ENCODE results near the gene GPR32. TPM values are rescaled to one million over a fixed set of nuclear protein-coding genes. Genes with fewer than 3 reads are reported as not detected.

Gene GPR32
- polyA plus RNA-seq, 1 donor from 2014 or later = not detected

GRCh38 chr19:50721441-50722137 lies 48.7 kb upstream of the GPR32 start:
- Histone ChIP-seq H3K36me3 (ENCODE audit: insufficient read depth, low read length) (no peaks in the 10 kb centered on the region), H3K27me3 (ENCODE audit: insufficient read depth, low read depth, low read length) (no peaks in the 10 kb centered on the region), H3F3A (ENCODE audit: insufficient read depth, low read length, poor library complexity, severe bottlenecking) (peaks cover 3% of the 10 kb centered on the region), H3K9me3 (ENCODE audit: low read length) (no peaks in the 10 kb centered on the region), H3K9ac (ENCODE audit: low read length) (no peak overlapping the region), H2AFZ (ENCODE audit: low read depth, low read length) (no peak overlapping the region), H3K4me2 (ENCODE audit: low read length) (no peak overlapping the region), H4K20me1 (ENCODE audit: insufficient read depth) (no peaks in the 10 kb centered on the region), H3K79me2 (replicated peaks; ENCODE audit: insufficient read depth, low read length) (peaks cover 3% of the 10 kb centered on the region), H3K4me3 (ENCODE audit: low read length) (no peak overlapping the region), H3K27ac (ENCODE audit: low read length) (no peak overlapping the region), H3K9me2 (ENCODE audit: insufficient read depth, low read length) (no peaks in the 10 kb centered on the region)
- TF ChIP-seq POLR2AphosphoS5 (IDR thresholded peaks at IDR 0.05) = no peak
- no peak for TF ChIP-seq TAF1 (IDR thresholded peaks at IDR 0.05; ENCODE audit: low read depth)
- TF ChIP-seq, protein P1, sequence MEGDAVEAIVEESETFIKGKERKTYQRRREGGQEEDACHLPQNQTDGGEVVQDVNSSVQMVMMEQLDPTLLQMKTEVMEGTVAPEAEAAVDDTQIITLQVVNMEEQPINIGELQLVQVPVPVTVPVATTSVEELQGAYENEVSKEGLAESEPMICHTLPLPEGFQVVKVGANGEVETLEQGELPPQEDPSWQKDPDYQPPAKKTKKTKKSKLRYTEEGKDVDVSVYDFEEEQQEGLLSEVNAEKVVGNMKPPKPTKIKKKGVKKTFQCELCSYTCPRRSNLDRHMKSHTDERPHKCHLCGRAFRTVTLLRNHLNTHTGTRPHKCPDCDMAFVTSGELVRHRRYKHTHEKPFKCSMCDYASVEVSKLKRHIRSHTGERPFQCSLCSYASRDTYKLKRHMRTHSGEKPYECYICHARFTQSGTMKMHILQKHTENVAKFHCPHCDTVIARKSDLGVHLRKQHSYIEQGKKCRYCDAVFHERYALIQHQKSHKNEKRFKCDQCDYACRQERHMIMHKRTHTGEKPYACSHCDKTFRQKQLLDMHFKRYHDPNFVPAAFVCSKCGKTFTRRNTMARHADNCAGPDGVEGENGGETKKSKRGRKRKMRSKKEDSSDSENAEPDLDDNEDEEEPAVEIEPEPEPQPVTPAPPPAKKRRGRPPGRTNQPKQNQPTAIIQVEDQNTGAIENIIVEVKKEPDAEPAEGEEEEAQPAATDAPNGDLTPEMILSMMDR (IDR thresholded peaks at IDR 0.05; ENCODE audit: poor library complexity, severe bottlenecking) = no peak
- TF ChIP-seq EP300 (conservative IDR thresholded peaks at IDR 0.05; ENCODE audit: poor library complexity, severe bottlenecking) = no peak
- no peak for TF ChIP-seq EZH2 (IDR thresholded peaks at IDR 0.05; ENCODE audit: borderline replicate concordance, insufficient read depth, low read length, poor library complexity, severe bottlenecking)
- TF ChIP-seq, protein P2, sequence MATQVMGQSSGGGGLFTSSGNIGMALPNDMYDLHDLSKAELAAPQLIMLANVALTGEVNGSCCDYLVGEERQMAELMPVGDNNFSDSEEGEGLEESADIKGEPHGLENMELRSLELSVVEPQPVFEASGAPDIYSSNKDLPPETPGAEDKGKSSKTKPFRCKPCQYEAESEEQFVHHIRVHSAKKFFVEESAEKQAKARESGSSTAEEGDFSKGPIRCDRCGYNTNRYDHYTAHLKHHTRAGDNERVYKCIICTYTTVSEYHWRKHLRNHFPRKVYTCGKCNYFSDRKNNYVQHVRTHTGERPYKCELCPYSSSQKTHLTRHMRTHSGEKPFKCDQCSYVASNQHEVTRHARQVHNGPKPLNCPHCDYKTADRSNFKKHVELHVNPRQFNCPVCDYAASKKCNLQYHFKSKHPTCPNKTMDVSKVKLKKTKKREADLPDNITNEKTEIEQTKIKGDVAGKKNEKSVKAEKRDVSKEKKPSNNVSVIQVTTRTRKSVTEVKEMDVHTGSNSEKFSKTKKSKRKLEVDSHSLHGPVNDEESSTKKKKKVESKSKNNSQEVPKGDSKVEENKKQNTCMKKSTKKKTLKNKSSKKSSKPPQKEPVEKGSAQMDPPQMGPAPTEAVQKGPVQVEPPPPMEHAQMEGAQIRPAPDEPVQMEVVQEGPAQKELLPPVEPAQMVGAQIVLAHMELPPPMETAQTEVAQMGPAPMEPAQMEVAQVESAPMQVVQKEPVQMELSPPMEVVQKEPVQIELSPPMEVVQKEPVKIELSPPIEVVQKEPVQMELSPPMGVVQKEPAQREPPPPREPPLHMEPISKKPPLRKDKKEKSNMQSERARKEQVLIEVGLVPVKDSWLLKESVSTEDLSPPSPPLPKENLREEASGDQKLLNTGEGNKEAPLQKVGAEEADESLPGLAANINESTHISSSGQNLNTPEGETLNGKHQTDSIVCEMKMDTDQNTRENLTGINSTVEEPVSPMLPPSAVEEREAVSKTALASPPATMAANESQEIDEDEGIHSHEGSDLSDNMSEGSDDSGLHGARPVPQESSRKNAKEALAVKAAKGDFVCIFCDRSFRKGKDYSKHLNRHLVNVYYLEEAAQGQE (IDR thresholded peaks at IDR 0.05; ENCODE audit: borderline replicate concordance) = no peak
- TF ChIP-seq RAD21 (conservative IDR thresholded peaks at IDR 0.05) = no peak
- TF ChIP-seq MXI1 (conservative IDR thresholded peaks at IDR 0.05; ENCODE audit: poor library complexity, severe bottlenecking) = no peak
- no peak for TF ChIP-seq SMC3 (conservative IDR thresholded peaks at IDR 0.05; ENCODE audit: poor library complexity)

GRCh38 chr19:50722201-50723013 lies 47.9 kb upstream of the GPR32 start:
- no peaks in the 10 kb centered on the region for H3K9me2 ChIP-seq (ENCODE audit: insufficient read depth, low read length)
- no peaks in the 10 kb centered on the region for H3K36me3 ChIP-seq (ENCODE audit: insufficient read depth, low read length)
- TF ChIP-seq, protein P1 (IDR thresholded peaks at IDR 0.05; ENCODE audit: poor library complexity, severe bottlenecking) = no peak
- TF ChIP-seq POLR2AphosphoS5 (IDR thresholded peaks at IDR 0.05) (no peak), MXI1 (conservative IDR thresholded peaks at IDR 0.05; ENCODE audit: poor library complexity, severe bottlenecking) (no peak), SMC3 (conservative IDR thresholded peaks at IDR 0.05; ENCODE audit: poor library complexity) (no peak), TAF1 (IDR thresholded peaks at IDR 0.05; ENCODE audit: low read depth) (no peak), RAD21 (conservative IDR thresholded peaks at IDR 0.05) (no peak), EP300 (conservative IDR thresholded peaks at IDR 0.05; ENCODE audit: poor library complexity, severe bottlenecking) (no peak), EZH2 (IDR thresholded peaks at IDR 0.05; ENCODE audit: borderline replicate concordance, insufficient read depth, low read length, poor library complexity, severe bottlenecking) (no peak)
- TF ChIP-seq, protein P2 (IDR thresholded peaks at IDR 0.05; ENCODE audit: borderline replicate concordance) = no peak
- no peak overlapping the region for H3K27ac ChIP-seq (ENCODE audit: low read length)
- H4K20me1 ChIP-seq (ENCODE audit: insufficient read depth) = no peaks in the 10 kb centered on the region
- H3K4me3 ChIP-seq (ENCODE audit: low read length) = no peak overlapping the region
- H3F3A ChIP-seq (ENCODE audit: insufficient read depth, low read length, poor library complexity, severe bottlenecking) = peaks cover 3% of the 10 kb centered on the region
- H3K9me3 ChIP-seq (ENCODE audit: low read length) = no peaks in the 10 kb centered on the region
- H3K4me2 ChIP-seq (ENCODE audit: low read length) = no peak overlapping the region
- no peaks in the 10 kb centered on the region for H3K27me3 ChIP-seq (ENCODE audit: insufficient read depth, low read depth, low read length)
- no peak overlapping the region for H3K9ac ChIP-seq (ENCODE audit: low read length)
- no peak overlapping the region for H2AFZ ChIP-seq (ENCODE audit: low read depth, low read length)
- H3K79me2 ChIP-seq (replicated peaks; ENCODE audit: insufficient read depth, low read length) = peaks cover 3% of the 10 kb centered on the region

Data from neural cell (in vitro differentiated cells).